MCF 10A (cell line): ENCODE data around the gene TCN2. TPM values are rescaled to one million over a fixed set of nuclear protein-coding genes. Genes with fewer than 3 reads are reported as not detected.
"Not testable (repeated sequence)": the region's sequence is repeated elsewhere in the genome, so short reads cannot be mapped to it uniquely, and the experiment has no call there.

Experiments used
- BruUV-seq: library from RNA; stranded (reverse); fragments of 400-500 nt; replicated peaks from 2 replicates; lab custom pipeline; 2021; lab: Mats Ljungman, UMichigan
- CTCF ChIA-PET: fragments of 300-600 bp; sonication (Branson Sonifier 250); formaldehyde crosslinking; extraction: SDS; loops from one replicate; lab custom pipeline; 2021; ENCODE audit warnings: antibody characterized with exemption, inconsistent platforms; lab: Yijun Ruan, JAX
- POLR2A ChIA-PET: fragments of 300-600, 350-650 bp; sonication (Branson Sonifier 250); formaldehyde crosslinking; extraction: SDS; loops from one replicate; lab custom pipeline; 2020; ENCODE audit warnings: antibody characterized with exemption, inconsistent platforms; lab: Yijun Ruan, JAX
- DNase-seq: peaks from one replicate; pipeline ENCODE4 v3.0.0-alpha.2; 2018; ENCODE audit not compliant: unreplicated experiment
- H3K27ac Mint-ChIP-seq: one replicate; pipeline ENCODE4 v1.8.0; 2022; ENCODE audit warnings: mild to moderate bottlenecking, low read depth, mixed read lengths; ENCODE audit not compliant: unreplicated experiment
- H3K27me3 Mint-ChIP-seq: one replicate; pipeline ENCODE4 v1.8.0; 2022; ENCODE audit warnings: mixed read lengths; ENCODE audit not compliant: insufficient read depth, unreplicated experiment
- H3K36me3 Mint-ChIP-seq: one replicate; pipeline ENCODE4 v1.8.0; 2022; ENCODE audit warnings: mild to moderate bottlenecking, moderate library complexity, mixed read lengths; ENCODE audit not compliant: insufficient read depth, unreplicated experiment
- H3K4me1 Mint-ChIP-seq: one replicate; pipeline ENCODE4 v1.8.0; 2022; ENCODE audit warnings: mixed read lengths; ENCODE audit not compliant: insufficient read depth, unreplicated experiment
- H3K4me3 Mint-ChIP-seq: one replicate; pipeline ENCODE4 v1.8.0; 2022; ENCODE audit warnings: mild to moderate bottlenecking, moderate library complexity, mixed read lengths; ENCODE audit not compliant: unreplicated experiment
- H3K9me3 Mint-ChIP-seq: one replicate; pipeline ENCODE4 v1.8.0; 2022; ENCODE audit warnings: mixed read lengths; ENCODE audit not compliant: unreplicated experiment
- CTCF ChIP-seq: fragments of 200-600 bp; IDR thresholded peaks from one replicate; pipeline ENCODE4 v1.8.0; 2022; ENCODE audit warnings: antibody characterized with exemption, mild to moderate bottlenecking; ENCODE audit not compliant: unreplicated experiment
- intact Hi-C: fragments of 100-400 bp; cut with micrococcal nuclease; formaldehyde crosslinking; loops from 2 replicates; pipeline ENCODE4 v1.14.1; 2022
- total RNA-seq: library from RNA; stranded (reverse); gene quantifications from 2 replicates; pipeline ENCODE4 v1.2.3, GENCODE V29; 2022

TCN2 gene
- total RNA-seq, 1 experiment from 2014 or later, result 1.4 TPM

GRCh38 chr22:30675436-30675835, 68.5 kb downstream of the TCN2 start:
- Mint-ChIP-seq H3K36me3 (no peaks in the 10 kb centered on the region), H3K27me3 (peaks cover 29% of the 10 kb centered on the region), H3K4me1 (peaks cover 5% of the 10 kb centered on the region), H3K27ac (no peak overlapping the region), H3K4me3 (no peak overlapping the region), H3K9me3 (no peaks in the 10 kb centered on the region)
- no peak for DNase-seq
- no peak for TF ChIP-seq CTCF
- intact Hi-C loops, result no loop called here
- no TSS peak for BruUV-seq
- CTCF ChIA-PET, result no interaction called here
- POLR2A ChIA-PET, result no interaction called here

GRCh38 chr22:30676565-30676964, 69.6 kb downstream of the TCN2 start:
- POLR2A ChIA-PET, CTCF ChIA-PET, BruUV-seq, H3K4me1 Mint-ChIP-seq, H3K4me3 Mint-ChIP-seq, H3K27ac Mint-ChIP-seq, intact Hi-C loops, H3K9me3 Mint-ChIP-seq, DNase-seq, H3K36me3 Mint-ChIP-seq: not testable (repeated sequence)
- peaks cover 29% of the 10 kb centered on the region for H3K27me3 Mint-ChIP-seq

Other genes starting within 250 kb of the TCN2 start
- gene RNF215, start 219.8 kb upstream of the TCN2 start, total RNA-seq, result 18.4 and 19.6 TPM in 2 replicates
- gene SEC14L2, start 210.2 kb upstream of the TCN2 start, total RNA-seq, result 20.0 and 29.1 TPM in 2 replicates
- 23.2 and 31.6 TPM in 2 replicates for gene MTFP1, start 181.4 kb upstream of the TCN2 start, total RNA-seq
- not detected in 2 replicates for gene SEC14L3, start 135.2 kb upstream of the TCN2 start, total RNA-seq
- gene SEC14L4, start 101.5 kb upstream of the TCN2 start, total RNA-seq, result not detected in 2 replicates
- not detected in 2 replicates for gene SEC14L6, start 60.4 kb upstream of the TCN2 start, total RNA-seq
- gene GAL3ST1, start 32.5 kb upstream of the TCN2 start, total RNA-seq, result not detected in 2 replicates
- gene PES1, start 15.3 kb upstream of the TCN2 start, total RNA-seq, result 114 and 145 TPM in 2 replicates
- gene SLC35E4, start 28.6 kb downstream of the TCN2 start, total RNA-seq, result 2.9 and 3.4 TPM in 2 replicates
- 5.6 and 6.5 TPM in 2 replicates for gene DUSP18, start 60.7 kb downstream of the TCN2 start, total RNA-seq
- 276 and 338 TPM in 2 replicates for gene OSBP2, start 87.7 kb downstream of the TCN2 start, total RNA-seq